GM19099 (cell line): ENCODE data around the gene OTOS.

Experiments used
- POLR2A ChIP-seq: IDR thresholded peaks from 3 replicates; pipeline ENCODE4 v1.6.1; 2011; ENCODE audit warnings: low read depth; ENCODE audit not compliant: insufficient read length; ENCODE audit errors: extremely low read depth

Gene OTOS

GRCh38 chr2:240138254-240138984, 2.0 kb downstream of the OTOS start:
- no peak for TF ChIP-seq POLR2A

GRCh38 chr2:240137596-240138253, 2.7 kb downstream of the OTOS start:
- no peak for TF ChIP-seq POLR2A

GRCh38 chr2:240136671-240137292, 3.7 kb downstream of the OTOS start:
- TF ChIP-seq POLR2A = no peak

- TF ChIP-seq POLR2A = peak; percentile 88
These were observed 4.3 kb downstream of the OTOS start, which contains the start of gene COPS9 for GRCh38 chr2:240136013-240136670. TSS of gene COPS9 (minus strand) at chr2:240136305. CDS start at chr2:240136284, 21 bp downstream.

- TF ChIP-seq POLR2A = no peak
These were observed 4.8 kb downstream of the OTOS start for GRCh38 chr2:240135706-240136012.

GRCh38 chr2:240134956-240135520, 5.4 kb downstream of the OTOS start:
- no peak for TF ChIP-seq POLR2A

GRCh38 chr2:240134466-240134865, 6.0 kb downstream of the OTOS start:
- no peak for TF ChIP-seq POLR2A

GRCh38 chr2:240133401-240133800, 7.1 kb downstream of the OTOS start:
- TF ChIP-seq POLR2A = no peak

GRCh38 chr2:240132651-240132980, 7.8 kb downstream of the OTOS start:
- TF ChIP-seq POLR2A = no peak

- TF ChIP-seq POLR2A = no peak
These were observed 8.4 kb downstream of the OTOS start for GRCh38 chr2:240131941-240132650.

- TF ChIP-seq POLR2A = no peak
These were observed 9.2 kb downstream of the OTOS start for GRCh38 chr2:240131296-240131695.

- TF ChIP-seq POLR2A = no peak
These were observed 9.9 kb downstream of the OTOS start for GRCh38 chr2:240130393-240131195.

GRCh38 chr2:240129731-240130392, 10.6 kb downstream of the OTOS start:
- TF ChIP-seq POLR2A = no peak
